KBM-7 (cell line): Measurements from ENCODE around the gene BCL2L11.
A peak's percentile ranks its signal among the peaks of the same experiment; 100 is the strongest.

Experiments
- DNase-seq: peaks from one replicate; pipeline ENCODE4 v3.0.0-alpha.2; 2015
- in situ Hi-C: fragments of 300-500 bp; cut with MboI; formaldehyde crosslinking; loops from 2 replicates; pipeline ENCODE4 v1.14.3; 2020; ENCODE audit warnings: low sequenced_read_pairs, low pct_unique_long_range_greater_than_20kb, mixed read lengths

The BCL2L11 gene

GRCh38 chr2:111162718-111163331, 42.1 kb downstream of the BCL2L11 start:
- in situ Hi-C loops, result no loop called here
- peak; percentile 79 for DNase-seq

- in situ Hi-C loops, result no loop called here
- DNase-seq, result no peak
Measured at GRCh38 chr2:111164078-111164477, 43.4 kb downstream of the BCL2L11 start.

- DNase-seq, result no peak
- in situ Hi-C loops, result no loop called here
Measured at GRCh38 chr2:111165084-111165483, 44.4 kb downstream of the BCL2L11 start.

- DNase-seq, result no peak
- in situ Hi-C loops, result no loop called here
Measured at GRCh38 chr2:111166115-111166514, 45.4 kb downstream of the BCL2L11 start.

- DNase-seq, result no peak
- in situ Hi-C loops, result no loop called here
Measured at GRCh38 chr2:111167076-111167862, 46.6 kb downstream of the BCL2L11 start.

GRCh38 chr2:111167863-111168162, 47.1 kb downstream of the BCL2L11 start:
- no peak for DNase-seq
- in situ Hi-C loops, result no loop called here

GRCh38 chr2:111168528-111169239, 48.0 kb downstream of the BCL2L11 start:
- DNase-seq, result peak; percentile 16
- in situ Hi-C loops, result no loop called here

- no peak for DNase-seq
- in situ Hi-C loops, result no loop called here
Measured at GRCh38 chr2:111169268-111169667, 48.6 kb downstream of the BCL2L11 start.

GRCh38 chr2:111169924-111170323, 49.2 kb downstream of the BCL2L11 start:
- in situ Hi-C loops, result no loop called here
- DNase-seq, result no peak

GRCh38 chr2:111171337-111171930, 50.7 kb downstream of the BCL2L11 start:
- DNase-seq, result no peak
- in situ Hi-C loops, result no loop called here

- DNase-seq, result no peak
- in situ Hi-C loops, result no loop called here
Measured at GRCh38 chr2:111172666-111173065, 52.0 kb downstream of the BCL2L11 start.

GRCh38 chr2:111173338-111173737, 52.6 kb downstream of the BCL2L11 start:
- in situ Hi-C loops, result no loop called here
- no peak for DNase-seq

- no peak for DNase-seq
- in situ Hi-C loops, result no loop called here
Measured at GRCh38 chr2:111173856-111174255, 53.1 kb downstream of the BCL2L11 start.

- in situ Hi-C loops, result no loop called here
- no peak for DNase-seq
Measured at GRCh38 chr2:111175615-111176014, 54.9 kb downstream of the BCL2L11 start.

GRCh38 chr2:111176388-111176787, 55.7 kb downstream of the BCL2L11 start:
- DNase-seq, result no peak
- in situ Hi-C loops, result no loop called here

GRCh38 chr2:111176867-111177266, 56.2 kb downstream of the BCL2L11 start:
- no peak for DNase-seq
- in situ Hi-C loops, result no loop called here

GRCh38 chr2:111178296-111178695, 57.6 kb downstream of the BCL2L11 start:
- DNase-seq, result no peak
- in situ Hi-C loops, result no loop called here

- in situ Hi-C loops, result no loop called here
- no peak for DNase-seq
Measured at GRCh38 chr2:111178730-111179405, 58.2 kb downstream of the BCL2L11 start.

- in situ Hi-C loops, result no loop called here
Measured at GRCh38 chr2:111182121-111182520, 61.4 kb downstream of the BCL2L11 start.

GRCh38 chr2:111182740-111183139, 62.0 kb downstream of the BCL2L11 start:
- in situ Hi-C loops, result no loop called here
- DNase-seq, result no peak

More at GRCh38 chr2:111182121-111182520, 61.4 kb downstream of the BCL2L11 start:
- no peak for DNase-seq
